ENCODE results near the gene PRKAR1B.

Gene PRKAR1B

DNA sequence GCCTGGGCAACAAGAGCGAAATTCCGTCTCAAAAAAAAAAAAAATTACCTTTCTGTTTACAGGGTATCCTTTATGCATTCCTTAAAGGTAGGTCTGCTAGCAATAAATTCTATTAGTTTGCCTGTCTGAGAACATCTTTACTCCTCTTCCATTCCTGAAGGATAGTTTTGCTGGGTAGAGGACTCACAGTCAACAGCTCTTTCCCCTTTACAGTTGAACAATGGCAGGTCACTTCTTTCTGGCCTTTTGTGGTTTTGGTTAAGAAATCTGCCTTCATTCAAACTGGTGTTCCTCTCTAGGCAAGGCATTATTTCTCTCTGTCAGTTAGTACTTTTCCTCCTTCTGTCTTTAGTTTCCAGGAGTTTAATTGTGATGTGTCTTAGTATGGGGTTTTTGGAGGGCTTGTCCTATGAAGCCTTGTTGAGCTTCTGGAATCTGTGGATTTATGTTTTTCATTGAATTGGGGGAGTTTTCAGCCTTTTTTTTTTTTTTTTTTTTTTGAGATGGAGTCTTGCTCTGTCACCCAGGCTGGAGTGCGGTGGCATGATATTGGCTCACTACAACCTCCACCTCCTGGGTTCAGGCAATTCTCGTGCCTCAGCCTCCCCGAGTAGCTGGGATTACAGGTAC is 5.3 kb downstream of the PRKAR1B start:
- DNase-seq: no peak

DNA sequence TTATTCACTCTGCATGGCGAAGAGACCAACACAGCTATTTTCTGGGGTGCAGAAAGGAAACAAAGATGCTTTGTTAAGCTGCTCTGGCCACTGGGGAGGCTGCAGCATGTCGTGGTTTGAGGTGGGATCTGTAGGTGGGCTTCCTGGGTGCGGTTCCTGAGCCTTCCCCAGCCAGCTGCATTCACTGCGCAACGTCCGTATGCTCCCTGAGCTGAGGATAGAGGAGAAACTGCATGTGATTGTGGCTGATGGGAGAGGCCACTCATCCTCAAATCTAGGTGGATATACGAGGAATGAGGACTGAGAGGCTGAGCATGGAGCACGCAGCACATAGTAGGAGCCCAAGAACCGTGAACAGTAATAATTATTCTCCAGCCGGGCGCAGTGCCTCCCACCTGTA is 10.4 kb downstream of the PRKAR1B start:
- DNase-seq: no peak

DNA sequence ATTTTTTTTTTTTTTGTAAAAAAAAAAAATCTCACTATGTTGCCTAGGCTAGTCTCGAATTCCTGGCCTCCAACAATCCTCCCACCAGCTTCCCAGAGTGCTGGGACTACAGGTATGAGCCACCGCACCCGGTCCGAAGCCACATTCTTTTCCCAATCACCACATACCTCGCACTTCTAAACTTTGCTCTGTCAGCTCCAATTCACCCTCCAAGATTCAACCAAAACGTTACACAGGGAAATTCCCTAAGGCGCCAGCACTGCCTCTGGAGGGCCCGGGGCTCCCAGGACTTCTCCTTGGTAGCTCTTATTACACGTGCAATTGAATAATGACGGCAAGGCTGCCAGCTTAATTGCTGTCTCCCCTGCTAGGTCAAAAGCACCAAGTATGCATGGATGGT is 10.9 kb downstream of the PRKAR1B start:
- no peak for DNase-seq

DNA sequence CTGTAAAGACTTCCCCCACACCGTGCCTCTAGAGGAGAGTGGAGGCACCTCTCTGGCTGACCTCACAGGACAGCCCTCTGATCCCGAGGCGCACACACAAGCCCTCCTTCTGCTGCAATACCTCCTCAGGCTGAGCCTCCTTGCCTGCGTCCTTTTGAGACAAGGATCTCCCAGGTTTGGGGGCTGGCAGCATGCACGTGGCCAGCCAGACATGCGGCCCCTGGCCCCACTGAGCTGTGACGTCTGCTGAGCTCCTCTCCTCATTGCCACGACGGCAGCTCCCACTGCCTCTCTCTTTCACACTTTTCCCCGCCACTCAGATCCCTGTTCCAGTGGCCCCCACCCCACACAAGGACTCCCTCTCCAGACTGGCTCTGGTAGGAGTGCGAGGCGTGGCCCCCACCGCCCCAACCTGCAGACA is 12.8 kb downstream of the PRKAR1B start:
- no peak for DNase-seq

DNA sequence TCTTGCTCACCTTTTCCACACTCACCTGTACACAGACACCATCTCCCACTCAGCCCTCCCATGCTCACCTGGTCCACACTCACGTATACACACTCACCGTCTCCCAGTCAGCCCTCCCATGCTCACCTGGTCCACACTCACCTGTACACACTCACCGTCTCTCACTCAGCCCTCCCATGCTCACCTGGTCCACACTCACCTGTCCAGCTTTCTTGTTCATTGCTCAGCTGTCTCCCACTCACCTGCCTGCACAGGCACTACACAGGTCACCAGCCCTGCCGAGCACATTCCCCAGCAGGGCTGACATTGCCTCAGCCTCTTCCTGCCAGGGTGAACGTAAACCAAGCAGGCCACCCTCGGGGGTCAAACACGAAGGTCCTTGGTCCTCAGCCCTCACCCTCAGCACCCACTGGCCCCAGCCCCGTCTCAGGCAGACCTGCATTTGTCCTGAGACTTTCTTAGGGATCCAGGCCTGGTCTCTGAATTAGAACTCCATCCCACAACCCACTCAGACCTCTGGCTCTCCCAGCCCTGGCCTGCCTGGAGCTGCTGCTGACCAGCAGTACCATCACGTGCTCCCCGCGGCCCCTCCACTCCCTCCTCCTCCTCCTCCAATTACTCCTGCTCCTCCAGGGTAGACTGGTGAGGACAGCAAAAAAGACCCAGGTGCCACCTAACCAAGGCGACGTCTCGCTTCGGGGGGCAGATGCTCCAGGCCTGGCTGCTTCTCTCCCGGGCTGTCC is 13.4 kb downstream of the PRKAR1B start:
- no peak for DNase-seq

DNA sequence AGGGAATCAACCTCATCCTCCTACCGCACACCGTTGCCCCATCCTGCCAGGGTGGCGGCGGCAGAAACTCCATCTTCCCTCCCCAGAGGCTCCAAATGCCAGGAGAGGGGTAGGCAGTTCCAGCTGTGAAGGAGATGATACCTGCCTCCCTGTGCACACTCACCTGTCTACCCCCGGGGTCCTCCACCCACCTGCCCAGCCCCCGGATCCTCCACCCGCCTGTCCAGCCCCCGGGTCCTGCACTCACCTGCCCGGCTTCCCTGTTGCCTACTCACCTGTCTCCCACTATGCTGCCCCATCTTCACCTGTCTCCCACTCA is 14.0 kb downstream of the PRKAR1B start:
- DNase-seq: no peak

DNA sequence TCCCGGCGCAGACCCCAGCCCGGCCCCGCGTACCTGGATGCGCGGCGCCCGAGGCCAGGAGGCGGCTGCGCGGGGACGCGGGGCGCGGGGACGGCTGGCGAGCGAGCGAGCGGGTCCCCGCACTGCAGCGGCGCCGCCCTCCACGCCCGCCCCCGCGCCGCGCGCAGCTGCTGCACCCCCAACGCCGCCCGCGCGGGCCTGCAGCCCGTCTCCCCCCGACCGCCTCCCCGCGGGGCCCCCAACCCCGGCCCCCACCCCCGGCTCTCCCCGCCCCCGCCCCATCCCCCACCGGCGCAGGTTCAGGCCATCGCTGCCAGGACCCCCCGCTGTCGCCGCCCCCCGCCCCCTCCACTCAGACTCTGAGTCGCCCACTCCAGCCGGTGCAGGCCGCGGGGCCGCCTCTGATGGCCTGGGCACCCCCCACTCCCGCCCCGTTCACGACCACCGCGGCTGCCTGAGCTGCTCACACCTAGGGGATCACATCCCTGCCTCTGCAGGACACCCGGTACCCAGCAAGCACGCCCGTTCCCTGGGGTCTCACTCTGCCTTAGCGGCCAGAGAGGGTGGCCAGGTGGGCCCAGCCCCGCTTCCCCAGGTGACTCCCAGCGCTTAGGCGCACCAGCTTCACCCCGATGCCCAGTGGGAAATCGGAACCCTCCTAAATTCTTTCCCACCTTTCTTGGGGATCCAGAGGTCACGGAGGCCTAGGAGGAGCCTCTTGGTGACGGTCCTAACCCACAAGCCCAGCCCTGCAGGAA is 14.5 kb downstream of the PRKAR1B start:
- no peak for DNase-seq

DNA sequence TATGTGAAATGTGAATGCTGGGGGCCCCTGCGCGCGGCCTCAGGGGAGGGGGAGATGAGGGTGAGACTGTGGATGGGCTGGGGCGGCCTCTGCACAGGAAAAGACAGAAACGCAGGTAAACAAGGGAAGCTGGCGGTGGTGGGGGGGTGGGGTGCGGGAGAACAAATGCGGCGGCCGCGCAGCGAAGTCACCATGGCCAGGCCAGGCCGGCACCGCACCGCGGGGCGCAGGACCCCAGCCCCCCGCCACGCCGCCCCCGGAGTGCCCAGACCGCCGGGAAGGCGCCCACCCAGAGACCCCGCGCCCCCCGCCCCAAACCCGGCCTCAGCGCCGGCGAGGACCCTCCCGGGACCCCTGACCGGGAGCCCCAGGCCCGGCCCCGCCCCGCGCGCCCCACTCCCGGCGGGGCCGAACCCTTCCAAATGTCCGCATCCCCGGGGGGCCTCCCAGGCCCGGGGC is 15.1 kb downstream of the PRKAR1B start:
- no peak for DNase-seq

DNA sequence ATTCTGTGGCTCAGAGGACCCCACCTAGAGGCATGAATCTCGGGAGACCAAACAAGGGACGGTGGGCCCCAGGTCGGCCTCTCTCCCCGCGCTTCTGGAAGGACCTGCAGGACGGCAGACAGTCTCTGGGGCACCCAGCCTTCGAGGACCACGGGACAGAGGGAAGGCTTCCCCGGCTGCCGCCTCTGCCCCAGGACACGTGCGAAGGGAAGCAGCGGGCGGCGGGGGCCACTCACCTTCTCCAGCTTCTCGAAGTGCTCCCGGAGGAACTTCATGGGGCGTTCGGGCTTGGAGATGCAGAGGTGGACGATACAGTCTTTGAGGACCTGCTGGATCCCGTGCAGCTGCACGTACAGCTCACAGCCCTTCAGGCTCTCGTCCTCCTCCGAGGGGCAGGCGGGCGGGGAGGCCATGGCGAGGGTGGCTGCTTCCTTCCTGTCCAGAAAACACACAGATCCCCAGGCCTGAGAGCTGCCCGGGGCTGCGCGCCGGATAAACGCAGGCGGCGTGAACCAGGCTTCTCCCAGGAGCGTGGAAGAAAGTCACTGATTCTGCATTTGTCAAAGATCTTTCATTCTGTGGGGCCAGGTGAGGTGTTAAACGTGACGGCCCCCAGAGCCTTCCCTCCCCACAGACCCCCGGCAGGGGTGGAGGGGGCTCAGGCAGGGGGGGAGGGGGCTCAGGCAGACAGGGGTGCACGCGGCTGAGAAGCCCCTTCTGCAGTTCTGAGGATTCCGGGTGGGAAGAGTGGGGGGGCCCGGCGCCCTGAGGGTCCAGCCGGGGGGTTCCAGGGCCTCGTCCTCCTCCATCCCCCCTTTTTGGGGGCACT is 15.8 kb downstream of the PRKAR1B start:
- DNase-seq: no peak

DNA sequence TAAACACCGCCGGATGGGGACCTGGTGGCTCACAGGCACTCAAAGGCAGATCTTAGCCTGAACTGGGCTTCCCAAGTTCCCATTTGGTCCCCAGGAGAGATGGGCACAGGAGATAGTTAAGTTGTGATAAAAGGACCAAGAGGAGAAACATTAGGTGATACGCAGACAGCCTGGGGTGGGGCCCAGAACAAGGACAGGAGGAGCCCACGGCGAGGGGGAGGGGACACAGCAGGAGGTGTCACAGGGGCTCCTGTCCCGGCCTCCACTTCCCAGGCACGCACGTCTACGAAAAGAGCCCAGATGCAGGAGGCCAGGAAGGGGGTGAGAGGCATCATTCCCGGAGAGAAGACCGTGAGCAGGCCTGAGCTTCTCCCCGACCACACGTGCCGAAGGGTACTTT is 16.9 kb downstream of the PRKAR1B start:
- no peak for DNase-seq

DNA sequence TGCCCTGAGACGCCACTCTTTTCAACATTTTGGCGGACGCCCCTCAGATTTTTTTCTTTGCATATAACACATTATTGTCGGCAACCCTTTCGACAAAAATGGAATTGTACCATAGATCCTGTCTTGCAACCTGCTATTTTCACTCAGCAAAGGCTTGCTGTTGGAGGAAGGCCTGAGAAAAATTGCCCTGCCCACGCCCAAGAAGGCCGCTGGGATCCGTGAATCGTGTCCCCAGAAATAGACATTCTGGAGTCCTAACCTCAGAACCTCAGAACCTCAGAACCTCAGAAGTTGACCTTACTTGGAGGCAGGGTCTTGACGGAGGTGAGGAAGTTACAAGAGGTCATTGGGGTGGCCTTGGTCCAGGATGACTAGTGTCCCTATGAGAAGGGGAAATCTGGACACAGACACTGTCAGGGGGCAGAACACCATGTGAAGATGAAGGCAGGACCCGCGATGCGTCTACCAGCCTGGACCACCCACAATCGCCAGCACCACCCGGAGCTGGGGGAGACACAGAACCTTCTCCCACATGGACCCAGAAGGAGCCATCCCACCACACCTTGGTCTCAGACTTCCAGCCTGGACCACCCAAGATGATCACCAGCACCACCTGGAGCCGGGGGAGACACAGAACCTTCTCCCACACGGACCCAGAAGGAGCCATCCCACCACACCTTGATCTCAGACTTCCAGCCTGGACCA is 19.6 kb downstream of the PRKAR1B start:
- no peak for DNase-seq

DNA sequence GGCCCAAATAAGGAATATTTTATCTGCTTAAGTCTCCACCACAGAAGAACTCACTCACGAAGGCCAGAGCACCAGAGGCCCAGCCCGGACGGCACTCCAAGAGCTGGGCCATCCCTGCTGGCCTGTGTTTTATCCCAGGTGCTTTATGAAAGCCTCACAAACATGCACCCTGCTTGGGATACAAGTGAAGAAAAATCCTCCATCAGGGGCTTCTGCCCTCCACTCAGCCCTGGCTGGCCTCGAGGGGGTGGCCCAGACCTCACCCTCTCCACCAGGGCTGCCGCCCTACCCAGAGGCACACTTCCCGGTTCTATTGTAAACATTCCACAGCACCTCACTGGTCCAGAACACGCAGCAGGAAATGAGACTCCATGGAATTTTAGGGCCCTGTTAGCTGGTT is 20.4 kb downstream of the PRKAR1B start:
- DNase-seq: no peak

DNA sequence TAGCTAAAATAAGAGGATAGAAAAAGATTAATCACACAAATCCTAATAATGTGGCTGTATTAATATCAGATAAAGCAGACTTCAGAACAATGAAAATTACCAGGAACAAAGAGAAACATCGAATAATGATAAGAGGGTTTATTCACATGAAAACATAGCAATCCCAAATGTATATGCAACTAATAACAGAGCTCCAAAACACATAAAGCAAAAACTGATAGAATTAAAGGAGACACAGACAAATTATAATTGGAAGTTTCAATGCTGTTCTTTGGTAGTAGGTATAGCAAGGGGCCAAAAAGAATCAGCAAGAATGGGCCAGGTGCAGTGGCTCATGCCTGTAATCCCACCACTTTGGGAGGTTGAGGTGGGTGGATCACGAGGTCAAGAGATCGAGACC is 24.0 kb downstream of the PRKAR1B start:
- DNase-seq: no peak

DNA sequence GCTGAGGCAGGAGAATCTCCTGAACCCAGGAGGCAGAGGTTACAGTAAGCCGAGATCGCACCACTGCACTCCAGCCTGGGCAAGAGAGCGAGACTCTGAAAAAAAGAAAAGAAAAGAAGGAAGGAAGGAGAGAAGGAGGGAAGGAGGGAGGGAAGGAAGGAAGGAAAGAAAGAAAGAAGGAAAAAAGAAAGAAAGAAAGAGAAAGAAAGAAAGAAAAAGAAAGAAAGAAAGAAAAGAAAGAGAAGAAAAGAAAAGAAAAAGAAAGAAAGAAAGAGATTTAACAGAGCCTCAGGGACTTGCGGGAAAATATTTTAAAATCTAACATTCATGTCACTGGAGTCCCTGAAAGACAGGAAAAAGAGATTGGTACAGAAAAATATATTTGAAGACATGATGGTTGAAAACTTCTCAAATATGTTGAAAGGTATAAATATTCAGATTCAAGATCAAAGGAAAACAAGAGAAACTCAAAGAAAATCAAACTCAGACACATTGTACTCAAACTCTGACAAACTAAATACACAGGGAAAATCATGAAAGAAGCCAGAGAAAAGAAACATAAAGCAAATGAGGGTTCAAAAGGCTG is 25.9 kb downstream of the PRKAR1B start:
- no peak for DNase-seq

DNA sequence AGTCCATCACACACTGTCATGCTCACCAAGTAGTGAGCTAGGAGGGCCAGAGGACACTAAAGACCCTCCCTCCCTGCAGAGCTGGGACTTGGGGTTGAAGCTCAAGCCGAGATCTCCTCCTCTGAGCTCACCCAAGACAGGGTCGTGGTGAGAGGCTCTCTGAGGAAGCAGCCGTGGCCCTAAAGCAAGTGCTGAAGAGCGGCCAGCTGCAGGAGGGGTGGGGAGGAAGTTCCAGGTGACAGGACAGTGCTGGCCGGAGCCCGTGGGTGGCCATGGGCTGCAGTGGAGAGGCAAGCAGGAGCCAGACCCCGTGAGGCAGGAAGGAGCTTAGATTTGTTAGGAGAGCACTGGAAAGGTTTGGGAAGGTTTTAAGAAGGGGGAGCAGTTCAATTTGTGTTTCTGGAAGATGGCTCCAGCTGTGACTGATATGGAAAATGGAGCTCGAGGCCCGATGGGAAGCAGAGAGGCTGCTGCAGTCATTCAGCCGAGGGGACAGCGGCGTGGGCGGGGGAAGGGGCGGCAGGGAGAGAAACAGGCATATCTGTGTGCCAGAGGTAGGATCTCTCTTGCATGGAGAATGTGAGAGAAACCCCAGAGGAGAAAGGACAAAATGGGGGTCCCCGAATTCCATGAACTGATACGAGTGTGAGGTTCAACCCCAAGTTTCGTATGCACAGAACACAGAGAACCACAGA is 27.5 kb downstream of the PRKAR1B start:
- DNase-seq: no peak

DNA sequence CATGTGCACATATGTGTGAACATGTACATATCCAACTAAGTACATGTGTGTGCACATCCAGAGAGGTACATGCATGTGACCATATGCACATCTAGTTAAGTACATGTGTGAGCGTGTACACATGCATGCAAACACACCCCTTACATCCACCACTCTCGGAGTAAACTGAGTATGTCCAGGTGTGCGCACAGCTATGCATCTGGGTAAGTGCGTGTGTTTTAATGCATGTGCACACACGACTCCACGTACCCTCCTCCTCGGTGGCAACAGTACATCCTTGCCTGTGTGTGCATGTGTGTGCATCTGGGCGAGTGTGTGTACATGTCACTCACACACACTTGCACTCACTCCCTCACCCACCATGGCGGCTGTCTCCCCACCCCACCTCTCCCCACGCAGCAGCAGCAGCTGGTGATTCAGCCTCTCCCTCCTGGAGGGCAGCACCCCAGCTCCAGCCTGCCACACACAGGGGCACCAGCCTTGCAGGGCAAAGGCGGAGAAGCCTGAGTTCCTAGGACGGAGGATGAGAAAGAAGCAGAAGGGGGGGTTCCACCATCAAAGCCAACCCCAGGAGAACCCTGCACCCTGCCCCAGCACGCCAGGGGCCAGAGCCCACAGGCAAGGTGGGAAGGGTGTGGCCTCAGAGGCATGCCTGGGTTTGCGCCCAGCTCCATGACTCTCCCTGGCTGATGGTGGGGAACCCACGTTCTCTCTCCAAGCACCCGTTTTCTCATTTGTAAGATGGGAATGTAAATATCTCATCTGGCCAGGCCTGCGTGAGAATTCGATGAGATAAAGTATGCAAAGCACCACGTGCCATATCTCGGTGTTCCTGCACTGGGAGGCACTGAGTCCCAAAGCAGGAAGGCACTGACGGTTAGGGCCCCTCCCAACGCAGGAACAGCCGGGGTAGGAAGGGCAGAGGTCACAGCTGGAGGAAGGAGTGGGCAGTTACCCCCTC is 28.3 kb downstream of the PRKAR1B start:
- no peak for DNase-seq

DNA sequence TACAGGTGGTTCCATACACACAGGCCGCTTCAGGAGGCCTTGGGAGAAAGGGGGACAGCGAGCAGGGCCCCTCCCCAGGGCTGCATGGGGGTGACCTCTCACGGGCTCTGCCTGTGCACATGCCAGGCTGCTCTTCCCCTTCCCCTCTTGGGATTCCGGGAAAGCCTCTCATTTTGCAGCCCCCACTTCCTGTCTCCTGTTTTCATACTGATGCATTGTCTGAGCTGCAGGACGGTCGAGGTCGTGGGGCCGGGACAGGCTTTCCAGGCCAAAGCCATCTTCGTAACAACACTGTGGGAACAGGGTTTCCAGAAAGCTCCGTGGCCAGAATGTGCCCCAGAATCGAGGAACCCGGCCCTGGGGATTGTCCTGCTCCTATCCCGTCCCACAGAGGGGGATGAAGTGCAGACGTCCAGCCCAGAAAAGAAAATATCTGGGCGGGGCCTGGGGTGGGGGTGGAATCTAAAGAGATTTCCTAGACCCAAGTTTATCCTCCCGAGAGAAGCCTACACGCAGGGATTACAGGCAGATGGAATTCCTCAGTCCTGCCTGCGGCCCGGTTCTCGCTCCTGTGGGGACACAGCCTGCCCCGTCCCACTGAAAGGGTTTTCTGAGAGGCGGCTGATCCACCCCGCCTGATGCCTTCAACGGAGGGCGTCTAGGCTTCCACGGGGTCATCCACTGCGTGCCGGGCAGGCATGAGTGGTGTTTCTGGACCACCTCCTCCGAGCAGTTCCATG is 30.1 kb downstream of the PRKAR1B start:
- no peak for DNase-seq

DNA sequence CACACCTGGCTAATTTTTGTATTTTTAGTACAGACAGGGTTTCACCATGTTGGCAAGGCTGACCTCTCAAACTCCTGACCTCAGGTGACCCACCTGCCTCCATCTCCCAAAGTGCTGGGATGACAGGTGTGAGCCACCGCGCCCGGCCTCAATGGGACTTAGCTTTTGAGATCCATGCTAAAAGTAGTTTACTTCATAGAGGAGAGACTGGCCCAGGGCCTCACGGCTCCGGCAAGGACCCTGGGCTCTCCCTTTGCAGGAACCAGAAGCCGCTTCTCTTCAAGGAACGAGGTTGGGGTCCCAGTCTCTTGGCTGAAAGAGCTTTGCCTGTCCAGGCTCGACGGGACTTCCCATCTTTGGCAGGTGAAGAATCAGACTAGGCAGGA is 30.7 kb downstream of the PRKAR1B start:
- no peak for DNase-seq

DNA sequence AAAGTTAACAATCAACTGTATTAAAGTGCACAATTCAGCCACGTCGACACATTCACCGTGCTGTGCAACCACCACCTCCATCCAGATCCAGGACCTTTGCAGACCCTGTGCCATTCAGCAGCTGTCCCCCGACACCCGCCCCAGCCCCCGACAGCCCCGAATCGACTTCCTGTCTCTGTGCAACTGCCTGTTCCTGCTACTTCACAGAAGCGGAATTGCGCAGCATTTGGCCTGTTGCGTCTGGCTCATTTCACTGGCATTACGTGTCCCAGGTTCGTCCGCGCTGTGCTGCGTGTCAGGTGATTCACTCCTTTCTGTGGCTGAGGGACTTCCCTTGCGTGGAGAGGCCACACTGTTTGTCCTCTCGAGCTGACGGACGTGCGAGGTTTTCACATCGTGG is 33.8 kb downstream of the PRKAR1B start:
- no peak for DNase-seq
